GM12801 (cell line): Measurements from ENCODE around the gene GAA.

ENCODE experiments used
- CTCF ChIP-seq: IDR thresholded peaks from one replicate; pipeline ENCODE4 v1.5.1; 2011; ENCODE audit warnings: control low read depth; ENCODE audit not compliant: insufficient read length; ENCODE audit errors: extremely low read depth

Gene GAA

GRCh38 chr17:80111702-80112470 lies 10.5 kb downstream of the GAA start:
- no peak for TF ChIP-seq CTCF

- TF ChIP-seq CTCF = no peak
Measured at GRCh38 chr17:80112471-80113032, 11.2 kb downstream of the GAA start.

GRCh38 chr17:80113033-80113484 lies 11.7 kb downstream of the GAA start:
- no peak for TF ChIP-seq CTCF

- no peak for TF ChIP-seq CTCF
Measured at GRCh38 chr17:80114758-80115157, 13.4 kb downstream of the GAA start.

- TF ChIP-seq CTCF = no peak
Measured at GRCh38 chr17:80115159-80115558, 13.8 kb downstream of the GAA start.

GRCh38 chr17:80116276-80116920 lies 15.0 kb downstream of the GAA start:
- no peak for TF ChIP-seq CTCF

- TF ChIP-seq CTCF = no peak
Measured at GRCh38 chr17:80116921-80117380, 15.6 kb downstream of the GAA start.
